GM18508 (cell line): ENCODE measurements around the gene SLC48A1.

Source experiments
- ATAC-seq: cut with Tn5 transposase; IDR thresholded peaks from one replicate; pipeline ENCODE4 v1.9.1; 2021; ENCODE audit warnings: moderate number of reproducible peaks; ENCODE audit not compliant: insufficient read depth, unreplicated experiment

The SLC48A1 gene

DNA sequence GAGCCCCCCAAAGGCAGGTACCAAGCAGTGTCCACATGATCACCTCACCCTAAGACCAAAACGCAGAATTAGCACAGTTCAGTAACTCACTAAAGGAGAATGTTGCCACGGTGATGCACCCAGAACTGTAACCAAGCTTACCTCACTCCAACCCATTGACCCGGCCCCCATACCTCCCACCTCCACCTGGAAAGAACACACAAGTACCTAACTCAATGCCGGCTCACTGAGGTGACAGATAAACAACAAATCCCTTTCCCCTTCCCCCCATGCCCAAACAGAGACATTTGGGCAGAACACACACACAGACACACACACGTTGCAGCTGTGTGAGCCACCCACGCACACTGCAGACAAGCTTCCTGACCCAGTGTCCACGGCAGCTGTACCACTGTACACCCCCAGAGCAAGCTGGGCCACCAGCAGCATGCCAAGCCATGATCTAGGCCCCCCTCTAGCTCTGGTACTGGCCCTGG is 15.6 kb upstream of the SLC48A1 start:
- ATAC-seq: no peak

DNA sequence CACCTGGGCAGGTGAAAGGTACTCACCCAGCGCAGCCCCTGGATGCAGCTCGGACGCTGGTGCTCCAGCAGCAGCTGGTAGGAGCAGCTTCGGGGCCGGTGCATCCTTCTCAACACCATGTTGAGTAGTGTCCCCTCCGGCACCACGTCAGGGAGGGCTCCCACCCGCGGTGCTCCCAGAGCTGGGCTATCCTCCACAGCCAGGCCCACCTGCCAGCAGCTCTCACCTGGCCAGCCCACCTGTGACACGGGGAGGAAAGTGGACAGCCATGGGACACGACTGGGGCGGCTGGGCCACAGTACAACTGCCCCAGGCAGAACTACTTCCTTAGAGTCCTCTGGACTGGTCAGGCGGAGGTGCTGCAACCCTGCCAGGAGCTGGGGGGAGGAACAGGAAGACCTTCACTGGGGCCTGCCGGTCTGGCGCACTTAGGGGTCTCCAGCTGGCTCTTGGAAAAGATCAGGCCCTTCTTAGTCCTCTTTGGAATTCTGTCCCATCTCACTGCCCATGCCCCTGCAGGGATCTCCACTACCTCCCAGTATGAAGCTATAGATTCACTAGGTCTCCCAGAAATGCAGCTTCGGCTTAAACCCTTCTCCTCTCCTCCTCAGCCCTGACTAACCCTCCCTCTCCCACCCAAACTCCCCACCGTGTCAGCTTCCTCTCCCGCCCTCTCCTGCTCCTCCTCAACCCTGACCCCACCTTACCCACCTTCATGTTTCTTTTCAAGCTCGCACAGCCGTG is 15.0 kb upstream of the SLC48A1 start:
- no peak for ATAC-seq

DNA sequence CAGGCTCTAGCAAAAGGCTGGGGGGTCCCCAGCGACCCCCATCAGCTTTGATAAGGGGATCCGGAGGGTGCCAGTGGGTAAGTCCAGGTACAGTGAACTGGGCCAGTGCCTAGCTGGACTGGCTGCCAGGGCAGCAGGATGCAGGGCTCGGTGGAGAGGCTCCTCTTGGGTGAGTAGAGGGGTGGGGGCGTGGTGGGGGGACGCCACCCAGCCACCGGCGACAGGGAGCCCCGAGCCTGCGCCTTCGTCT is 14.5 kb upstream of the SLC48A1 start:
- no peak for ATAC-seq

DNA sequence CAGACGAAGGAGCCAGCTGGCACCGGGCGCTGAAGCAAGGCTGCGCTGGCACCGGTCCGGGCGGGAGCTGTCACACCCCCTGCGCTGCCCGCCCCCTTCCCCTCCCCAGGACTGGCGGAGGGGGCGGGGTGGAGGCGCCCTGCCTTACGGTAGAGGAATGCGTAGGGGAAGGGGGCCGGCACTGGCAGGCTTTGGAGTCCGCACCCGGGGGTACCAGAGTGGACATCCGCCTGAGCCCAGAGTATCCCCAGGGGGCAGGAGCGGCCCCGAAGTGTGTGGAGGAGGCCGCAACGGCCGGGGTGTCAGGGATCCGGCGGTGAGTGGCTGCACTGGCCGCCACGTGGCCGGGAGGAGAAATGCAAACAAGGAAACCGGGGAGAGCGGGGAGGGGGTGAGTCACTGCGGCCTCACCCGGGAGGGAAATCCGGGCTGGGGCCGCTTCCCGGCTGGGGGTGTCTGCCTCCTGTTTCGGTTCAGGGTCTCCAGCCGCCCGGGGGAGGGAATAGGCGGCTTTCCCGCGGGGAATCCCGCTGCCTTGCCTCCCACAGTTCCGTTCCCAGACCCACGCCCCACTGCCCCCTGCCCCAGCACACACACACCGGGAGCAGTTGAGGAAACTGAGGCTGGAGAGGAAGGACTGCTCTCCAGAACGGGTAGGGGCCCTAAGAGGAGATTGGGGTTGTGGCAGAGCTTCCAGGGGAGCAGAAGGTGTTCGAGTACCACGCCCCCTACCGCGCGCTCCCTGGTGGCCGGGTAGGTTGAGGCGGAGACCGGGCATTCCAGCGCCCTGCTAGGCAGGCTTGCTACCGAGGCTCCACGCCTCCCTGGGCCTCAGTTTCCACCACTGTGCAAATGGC is 14.0 kb upstream of the SLC48A1 start, which contains the start of gene RAPGEF3:
Gene RAPGEF3 (minus strand): TSS at position 47 of the 857 bp plus-strand sequence. CDS start 324 bp downstream, outside the sequence.
- no peak for ATAC-seq

DNA sequence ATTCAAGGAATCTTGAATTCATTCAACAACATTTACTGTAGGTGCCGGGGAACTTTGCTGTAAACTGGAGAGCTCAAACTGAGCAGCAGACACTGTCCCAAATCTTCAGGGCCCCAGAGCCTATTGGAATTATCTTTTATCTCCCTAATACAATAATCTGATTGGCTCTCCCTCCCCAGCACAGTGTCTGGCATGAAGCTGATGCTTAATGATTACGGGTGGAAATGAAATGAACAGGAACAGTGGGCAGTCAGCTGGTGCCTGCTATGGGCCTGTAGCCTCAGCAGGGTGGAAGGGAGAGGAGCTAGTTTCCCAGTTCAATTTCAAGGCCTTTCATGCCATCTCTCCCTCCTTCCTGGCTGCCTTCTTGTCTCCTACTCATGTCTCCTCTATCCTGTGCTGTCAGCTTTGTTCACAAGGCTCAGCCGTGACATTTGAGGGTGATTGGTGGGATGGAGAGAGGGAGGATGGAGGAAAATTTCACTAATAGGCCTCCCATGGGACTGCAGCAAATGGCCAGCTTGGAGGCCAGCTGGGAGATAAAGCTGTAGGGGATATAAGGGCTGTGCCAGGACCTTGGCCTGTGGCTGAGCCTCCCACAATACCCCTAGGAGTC is 10.1 kb upstream of the SLC48A1 start:
- ATAC-seq: no peak

DNA sequence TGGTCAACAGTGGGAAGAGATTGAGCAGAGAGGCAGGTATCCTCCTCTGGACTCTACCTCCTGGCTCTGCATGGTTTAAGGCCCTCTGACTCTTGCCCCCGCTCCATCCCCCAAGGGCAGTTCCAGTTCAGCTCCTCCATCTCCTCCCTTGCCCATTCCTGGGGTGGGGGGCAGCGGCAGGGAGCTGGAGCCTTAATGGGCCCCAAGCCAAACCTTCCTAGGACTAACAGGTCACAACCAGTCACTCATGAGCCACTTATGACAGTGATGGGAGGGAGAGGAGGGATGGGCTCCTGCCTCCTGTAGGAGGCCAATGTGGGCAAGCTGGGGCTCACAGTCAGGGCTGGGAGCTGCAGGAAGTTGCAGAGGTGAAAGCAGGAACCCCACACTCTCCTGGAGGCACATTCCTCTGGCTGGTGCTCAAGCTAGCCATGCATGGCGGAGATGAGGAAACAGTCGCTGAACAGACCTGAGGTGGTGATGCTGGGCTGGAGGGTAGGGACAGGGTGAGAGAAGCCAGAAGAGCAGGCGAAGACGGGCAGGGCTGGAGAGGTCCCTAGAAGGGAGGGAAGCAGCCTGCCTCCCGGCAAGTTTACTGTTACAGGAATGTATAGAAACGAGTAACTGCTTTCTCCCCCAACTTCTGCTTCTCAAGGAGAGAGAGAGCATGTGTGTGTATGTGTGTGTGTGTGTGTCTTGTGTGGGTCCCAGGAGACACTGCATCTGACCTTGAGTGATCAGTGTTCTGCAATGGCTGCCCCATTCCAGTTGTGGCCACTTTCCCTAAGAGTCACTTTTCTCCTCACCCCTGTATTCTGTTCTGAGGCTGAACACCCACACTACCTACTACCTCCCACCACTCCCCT is 9.3 kb upstream of the SLC48A1 start:
- no peak for ATAC-seq

DNA sequence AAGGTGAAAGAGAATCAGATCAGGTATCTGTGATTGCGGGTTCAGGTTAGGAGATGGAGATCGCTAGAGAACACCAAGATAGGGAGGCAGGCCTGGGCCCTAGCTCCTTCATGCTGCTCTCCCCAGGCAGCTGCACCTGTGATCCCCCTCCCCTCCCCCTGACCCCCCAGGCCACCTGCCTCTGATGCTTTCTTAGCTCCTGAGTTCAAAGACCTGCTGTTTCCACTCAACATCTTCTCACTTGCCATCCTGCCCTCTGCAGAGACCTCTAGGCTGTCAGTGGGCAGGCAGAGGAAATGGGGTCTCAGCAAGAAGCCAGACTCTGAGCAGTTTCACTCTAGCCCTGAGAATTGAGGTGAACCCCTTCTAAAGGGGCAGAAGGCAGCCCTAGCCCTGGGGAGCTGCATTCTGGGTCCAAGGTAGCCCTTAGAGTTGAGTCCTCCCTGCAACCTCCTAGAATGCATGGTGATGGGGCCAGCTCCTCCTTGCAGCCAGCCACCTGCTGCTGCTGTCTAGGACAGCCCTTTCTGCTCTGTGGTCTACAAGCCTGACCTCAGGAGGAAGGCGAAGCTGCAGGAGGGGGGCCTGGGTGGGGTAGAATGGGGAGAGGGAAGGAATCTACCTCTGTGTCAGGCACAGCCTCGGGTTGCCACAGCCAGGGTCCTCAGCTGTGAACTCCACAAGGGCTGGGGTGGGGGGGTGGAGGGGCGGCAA is 6.4 kb upstream of the SLC48A1 start:
- ATAC-seq: no peak

DNA sequence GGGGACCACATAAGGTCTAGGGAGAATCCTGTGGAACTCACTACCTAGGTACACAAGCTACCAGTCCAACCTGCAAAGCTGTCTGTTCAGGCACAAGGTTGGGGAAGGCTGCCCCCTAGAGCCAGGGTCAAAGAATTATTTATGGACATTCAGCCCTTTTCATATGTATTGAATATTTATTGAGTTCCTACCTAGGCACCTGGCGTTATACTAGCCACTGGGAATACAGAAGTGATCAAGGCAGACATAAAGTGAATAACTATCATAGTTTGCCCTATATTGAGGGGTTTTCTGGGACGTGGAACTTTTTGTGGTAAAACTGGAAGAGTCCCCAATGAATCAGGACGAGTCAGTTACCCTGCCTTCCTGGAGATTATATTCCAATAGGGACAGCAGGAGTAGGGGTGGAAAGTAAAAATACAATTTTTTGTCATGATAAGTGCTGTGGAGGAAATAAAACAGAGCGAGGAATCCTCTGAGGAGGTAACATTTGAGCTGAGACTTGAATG is 5.8 kb upstream of the SLC48A1 start:
- no peak for ATAC-seq

DNA sequence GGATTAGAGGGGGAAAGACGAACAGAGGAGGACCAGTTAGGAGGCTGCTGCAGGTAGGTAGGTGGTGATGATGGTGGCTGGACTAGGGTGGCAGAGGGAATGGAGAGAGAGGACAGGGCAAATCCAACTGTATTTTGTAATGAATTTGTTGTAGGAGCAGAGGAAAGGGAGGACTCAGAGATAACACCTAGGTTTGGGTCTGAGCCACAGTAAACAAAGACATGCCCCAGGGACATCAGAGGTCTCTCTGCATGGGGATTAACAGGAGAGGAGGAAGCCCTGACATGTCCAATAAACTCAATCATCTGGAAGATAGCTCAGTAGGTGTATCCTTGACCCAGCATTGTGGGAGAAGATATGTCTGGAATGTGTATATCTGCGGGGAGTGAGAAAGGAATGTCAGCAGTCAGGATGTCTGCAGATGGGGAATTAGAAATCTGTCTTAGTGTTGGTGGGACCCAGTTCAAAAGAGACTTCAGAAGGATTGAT is 4.7 kb upstream of the SLC48A1 start:
- no peak for ATAC-seq

DNA sequence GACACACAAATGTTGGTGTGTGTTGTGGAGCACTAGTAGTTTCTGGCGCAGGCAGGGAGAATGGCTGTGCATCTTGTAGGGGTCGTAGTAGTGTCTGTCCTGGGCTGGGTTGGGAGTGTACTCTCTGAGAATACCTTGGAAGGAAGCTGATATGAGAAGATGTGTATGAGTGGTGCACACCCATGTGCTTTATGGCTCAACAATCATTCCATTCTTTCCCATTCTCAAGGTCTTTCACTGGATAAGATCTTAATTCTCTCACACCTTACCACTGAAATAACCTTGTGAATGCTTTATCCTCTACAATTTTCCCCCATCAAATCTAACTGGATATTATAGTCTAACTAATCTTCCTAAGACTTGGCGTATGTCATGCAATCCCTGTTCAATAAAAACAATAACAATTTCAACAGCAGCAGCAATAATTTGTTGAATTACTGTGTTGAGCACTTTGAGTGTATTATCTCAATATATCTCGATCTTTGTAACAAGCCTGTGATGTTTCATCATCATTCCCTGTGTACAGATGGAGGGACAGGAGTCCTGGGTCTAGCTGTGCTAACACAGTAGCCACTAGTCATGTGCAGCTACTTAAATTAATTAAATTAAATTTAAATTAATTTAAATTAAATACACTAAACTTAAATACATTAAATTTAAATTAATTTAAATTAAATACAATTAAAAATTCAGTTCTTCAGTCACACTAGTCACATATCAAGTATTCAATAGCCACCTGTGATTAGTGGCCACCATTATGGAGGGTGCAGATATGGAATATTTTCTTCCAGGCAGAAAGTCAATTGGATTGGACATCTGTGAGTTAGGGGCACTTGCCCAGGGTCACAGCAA is 3.6 kb upstream of the SLC48A1 start:
- ATAC-seq: no peak

DNA sequence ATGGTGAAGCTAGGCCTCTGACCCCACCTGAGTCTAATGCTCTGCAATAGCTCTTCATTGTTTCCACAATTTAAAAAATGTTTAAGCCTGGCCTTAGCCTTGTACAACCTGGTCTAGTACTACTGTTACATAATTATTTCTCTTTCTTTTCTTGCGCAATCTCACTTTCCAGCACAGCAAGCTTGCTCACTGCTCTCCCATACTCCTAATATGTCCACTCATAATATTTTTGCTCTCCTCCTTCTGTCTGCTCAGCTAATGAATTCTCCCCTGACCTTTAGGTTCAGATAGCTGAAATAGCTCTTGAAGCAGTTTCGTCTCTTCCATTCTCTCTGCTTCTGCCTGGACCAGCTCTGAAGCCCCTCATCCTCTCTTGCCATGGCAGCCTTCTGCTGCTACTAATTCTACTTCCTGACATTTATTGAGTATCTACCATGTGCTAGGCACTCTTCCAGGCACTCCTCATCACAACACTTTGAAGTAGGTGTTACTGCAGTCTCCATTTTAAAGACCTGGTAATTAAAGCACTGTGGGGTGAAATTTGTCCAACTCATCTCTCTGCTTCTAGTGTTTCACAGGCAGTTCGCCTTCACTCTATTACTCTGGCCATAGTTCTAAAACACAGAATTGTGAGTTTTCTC is 2.8 kb upstream of the SLC48A1 start:
- no peak for ATAC-seq

DNA sequence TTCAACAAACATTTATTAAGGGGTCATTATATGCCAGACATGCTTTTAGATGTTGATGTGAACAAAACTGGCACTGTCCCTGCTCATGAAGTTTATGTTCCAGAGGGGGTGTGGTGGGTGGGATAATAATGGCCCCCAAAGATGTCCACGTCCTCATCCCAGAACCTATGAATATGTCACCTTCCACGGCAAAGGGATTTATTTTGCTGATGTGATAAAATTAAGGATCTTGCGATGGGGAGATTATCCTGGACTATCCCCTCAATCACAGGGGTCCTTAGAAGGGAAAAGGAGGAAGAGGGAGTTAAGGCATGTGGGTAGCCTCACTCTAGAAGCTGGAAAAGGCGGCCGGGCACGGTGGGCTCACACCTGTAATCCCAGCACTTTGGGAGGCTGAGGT is 1.7 kb upstream of the SLC48A1 start:
- ATAC-seq: no peak

DNA sequence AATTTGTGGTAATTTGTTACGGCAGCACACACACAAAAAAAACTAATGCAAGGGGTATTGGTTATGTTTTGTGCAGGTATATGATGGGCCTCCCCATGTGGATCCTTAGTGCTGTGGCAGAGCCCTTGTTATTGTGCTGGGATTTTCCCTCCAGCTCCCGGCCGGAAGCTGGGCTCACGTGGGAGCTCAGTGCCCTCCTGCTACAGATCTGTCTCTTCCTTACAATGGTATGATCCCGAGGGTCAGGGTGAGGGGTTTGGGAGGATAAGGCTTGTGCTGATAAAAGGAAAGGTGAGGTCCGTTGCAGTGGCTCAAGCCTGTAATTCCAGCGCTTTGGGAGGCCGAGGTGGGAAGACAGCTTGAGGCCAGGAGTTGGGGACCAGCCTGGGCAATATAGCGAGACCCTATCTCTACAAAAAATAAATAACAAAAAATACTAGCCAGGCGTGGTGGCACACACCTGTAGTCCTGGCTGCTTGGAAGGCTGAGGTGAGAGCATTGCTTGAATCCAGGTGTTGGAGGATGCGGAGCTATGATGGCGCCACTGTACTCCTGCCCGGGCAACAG is 861 bp upstream of the SLC48A1 start:
- ATAC-seq: no peak

DNA sequence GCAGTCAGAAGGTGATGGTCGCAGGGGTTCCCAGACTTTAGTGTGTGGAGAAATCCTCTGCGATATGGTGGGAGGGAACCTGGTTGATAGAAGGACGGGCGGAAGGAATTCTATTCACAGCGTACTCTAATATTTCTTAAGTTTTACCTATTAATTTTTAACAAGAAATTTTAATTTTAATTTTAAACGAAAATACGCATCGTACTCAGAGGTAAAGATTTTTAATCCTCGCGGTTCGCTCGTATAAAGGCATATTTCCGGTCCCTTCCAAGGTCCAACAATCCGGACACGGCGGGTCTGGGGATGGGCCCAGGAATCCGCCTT is 338 bp upstream of the SLC48A1 start:
- ATAC-seq: no peak

DNA sequence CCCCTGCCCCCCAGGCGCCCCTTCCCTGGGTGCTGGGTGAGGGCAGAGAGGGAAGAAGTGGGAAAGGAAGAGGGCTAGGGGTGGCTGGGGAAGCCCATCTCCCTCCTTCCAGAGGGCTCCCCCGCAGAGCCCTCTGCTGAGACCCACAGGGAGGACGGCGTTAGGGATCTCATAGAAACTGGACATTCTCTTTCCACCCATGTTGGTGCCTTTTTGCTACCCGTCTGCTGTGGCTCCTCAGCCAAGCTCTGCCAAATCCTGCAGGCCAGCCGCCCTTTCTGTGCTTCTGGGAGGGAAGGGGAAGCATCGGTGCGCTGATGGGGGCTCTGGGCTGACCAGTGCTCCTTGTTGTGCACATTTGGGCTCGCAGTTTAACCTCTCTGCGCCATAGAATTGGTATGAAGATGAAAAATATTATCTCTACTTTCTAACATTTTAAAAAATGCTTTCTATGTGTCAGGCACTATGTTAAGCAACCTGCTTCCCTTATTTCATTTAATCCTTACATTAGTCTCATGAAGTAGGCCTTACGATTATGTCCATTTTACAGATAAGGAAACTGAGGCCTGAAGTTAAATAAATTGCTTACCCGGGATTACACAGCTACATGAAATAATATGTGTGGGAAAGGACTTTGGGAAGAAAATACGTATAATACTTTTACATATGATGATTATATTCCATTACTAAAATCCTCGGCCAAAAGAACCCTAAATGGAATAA is 981 bp downstream of the SLC48A1 start:
- no peak for ATAC-seq

DNA sequence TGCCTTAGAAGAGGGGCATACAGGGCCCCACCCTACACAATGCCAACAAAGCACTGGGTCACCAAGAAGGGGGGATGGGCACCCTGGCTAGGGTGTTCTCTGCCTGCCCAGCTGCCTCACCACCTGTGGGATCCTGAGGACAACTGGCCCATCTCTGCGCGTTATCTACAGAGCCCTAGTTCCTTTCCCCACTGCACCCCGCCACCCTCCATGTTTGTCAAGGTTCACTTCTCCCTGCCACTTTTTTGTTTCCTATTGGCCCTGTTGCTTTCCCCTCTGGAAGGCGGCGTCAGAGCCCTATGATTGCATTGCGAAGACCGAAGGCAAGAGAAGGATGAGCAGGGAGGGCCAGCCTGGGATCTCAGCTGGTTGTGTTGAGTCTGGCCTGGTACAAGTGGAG is 1.6 kb downstream of the SLC48A1 start:
- no peak for ATAC-seq
